Measurements from ENCODE around the gene TBC1D9.

TBC1D9 gene

DNA sequence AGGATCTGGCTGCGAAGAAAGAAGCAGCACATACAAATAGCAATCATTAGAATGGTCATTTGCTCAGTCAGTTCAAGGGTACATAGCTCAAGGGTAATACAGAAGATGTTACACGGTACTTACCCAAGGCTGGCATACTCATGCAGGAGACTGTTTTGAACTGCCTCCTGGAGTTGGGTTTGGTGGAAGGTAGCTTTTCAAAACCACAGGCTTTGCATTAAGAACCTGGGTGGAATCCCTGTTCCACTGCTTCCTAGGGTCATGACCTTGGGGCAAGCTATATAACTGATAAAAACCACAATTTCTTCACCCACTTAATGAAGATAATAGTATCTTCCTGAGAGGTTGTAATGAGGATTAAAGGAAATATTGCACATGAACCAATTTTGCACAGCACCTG lies 36.5 kb downstream of the TBC1D9 start:
- no peak for DNase-seq

DNA sequence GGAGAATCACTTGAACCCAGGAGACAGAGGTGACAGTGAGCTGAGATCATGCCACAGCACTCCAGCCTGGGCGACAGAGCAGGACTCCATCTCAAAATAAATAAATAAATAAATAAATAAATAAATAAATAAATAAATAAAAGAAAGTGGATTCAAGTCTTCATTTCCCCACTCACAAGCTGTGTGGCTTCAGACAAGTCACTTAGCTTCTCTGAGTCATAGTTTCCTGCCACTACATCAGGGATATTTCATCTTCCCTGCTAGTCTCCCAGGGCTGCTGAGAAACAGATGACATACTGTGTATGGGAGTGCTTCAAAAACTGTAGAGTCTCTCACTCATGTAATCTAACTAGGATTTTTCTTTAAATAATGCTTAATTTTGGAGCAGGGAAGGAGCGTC lies 37.2 kb downstream of the TBC1D9 start:
- no peak for DNase-seq

DNA sequence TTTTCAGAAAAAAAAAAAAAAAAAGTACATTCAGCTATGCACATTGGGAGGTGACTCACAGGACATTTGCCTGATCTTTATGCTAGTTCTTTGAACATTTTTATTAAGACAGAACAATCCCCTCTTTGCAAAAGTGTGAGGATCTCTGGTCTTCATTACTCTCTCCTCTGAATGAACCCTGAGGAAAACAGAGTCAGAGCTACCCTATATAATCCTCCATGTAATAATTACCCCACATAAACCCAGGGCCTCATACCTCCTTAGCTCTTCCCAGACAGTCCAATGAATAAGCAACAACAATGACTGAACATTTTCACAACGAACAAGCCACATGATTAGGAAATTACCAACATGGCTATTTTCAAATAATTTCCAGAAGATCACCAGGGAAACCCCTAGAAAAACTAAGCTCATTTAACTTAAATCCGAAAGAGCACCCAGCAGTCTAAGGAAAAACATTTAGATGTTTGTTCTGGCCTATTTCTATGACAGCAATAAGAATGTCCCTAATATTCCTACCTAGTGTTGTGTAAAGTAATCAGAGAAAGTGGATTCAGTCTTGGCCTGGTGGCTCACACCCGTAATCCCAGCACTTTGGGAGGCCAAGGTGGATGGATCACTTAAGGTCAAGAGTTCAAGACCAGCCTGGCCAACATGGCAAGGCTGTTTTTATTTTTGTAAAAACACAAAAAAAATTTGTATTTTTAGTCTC lies 37.8 kb downstream of the TBC1D9 start:
- DNase-seq: no peak

DNA sequence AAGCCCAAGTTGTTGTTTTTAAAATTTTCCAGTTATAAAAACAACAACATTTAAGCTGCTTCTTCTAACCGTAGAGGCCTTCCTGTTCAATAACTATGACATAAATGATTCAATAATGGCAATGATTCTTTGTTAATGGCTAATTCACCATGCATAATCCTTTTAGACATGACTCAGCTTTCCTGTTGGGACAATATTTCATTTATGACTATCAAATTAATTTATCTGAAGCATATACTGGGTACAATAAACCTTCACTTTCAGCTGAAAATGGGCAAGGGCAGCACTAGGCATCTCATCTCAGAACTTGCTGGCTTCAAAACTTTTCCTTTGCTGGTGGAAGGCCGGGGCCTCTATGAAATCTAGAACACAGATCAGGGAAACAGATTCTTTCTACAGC lies 38.9 kb downstream of the TBC1D9 start:
- DNase-seq: no peak

DNA sequence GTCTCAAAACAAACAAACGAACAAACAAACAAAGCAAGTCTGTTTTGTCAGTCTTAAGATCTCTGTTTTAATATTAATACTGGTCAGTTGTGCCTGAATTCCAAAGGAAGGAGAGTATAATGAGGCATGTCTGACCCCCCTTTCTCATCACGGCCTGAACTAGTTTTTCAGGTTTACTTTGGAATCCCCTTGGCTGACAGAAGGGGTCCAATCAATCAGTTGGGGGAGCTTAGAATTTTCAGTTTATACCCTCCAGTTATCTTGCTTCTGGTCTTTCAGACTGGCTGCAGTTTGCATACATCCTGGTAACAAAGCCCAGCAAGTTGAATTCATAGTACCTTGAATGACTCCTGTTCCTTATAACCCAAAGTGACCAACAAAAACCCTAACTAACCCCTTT lies 41.1 kb downstream of the TBC1D9 start:
- DNase-seq: no peak

DNA sequence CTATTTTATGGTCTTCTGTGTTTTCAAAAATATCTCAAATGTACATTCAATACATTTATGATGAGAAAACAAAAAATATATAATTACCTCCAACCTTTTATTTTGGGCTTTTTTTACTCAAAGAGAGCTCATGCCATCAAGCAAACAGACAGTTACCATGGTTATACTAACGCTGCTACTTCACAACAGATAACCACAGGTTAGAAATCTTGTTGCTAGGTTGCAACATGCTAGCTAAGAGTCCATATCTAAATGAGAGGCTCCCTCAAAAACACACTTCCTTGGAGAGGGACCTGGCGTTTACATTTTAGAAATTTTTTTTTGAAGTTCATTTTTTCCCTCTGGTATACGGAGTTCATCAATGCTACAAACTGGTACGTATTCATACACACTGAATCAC lies 44.3 kb downstream of the TBC1D9 start:
- DNase-seq: no peak

DNA sequence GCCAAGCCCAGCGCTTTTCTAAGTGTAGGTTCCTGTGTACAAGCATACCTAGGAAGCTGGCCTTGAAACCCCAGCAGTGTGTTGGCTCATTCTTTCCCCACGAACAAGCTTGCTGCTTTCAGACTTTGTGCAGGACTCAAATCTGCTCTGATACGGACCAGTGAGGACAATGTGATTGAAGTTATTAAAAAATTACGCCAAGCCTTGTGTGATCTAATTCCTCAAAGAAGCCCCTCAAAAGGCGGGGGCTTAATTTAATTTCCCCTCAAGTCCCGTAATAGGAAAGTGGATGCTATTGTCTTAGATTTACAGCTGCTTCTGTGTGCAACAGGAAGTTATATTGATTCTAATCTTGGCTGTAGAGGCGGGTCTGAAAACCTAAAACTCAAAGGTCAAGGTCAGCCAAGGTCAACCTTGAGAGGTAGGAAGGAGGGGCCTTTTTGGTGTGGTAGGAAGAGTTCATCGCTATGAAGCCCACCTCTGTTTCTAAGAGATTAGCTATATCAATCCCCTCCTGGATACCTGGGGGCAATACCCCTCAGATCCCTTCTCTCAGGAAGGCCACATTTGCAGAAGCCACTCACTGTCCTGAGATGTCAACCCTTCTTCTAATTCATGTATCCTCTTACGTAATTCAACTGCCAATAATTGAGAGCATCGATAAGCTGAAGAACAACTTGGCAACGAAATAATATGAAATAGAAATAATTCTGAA lies 45.1 kb downstream of the TBC1D9 start:
- no peak for DNase-seq

DNA sequence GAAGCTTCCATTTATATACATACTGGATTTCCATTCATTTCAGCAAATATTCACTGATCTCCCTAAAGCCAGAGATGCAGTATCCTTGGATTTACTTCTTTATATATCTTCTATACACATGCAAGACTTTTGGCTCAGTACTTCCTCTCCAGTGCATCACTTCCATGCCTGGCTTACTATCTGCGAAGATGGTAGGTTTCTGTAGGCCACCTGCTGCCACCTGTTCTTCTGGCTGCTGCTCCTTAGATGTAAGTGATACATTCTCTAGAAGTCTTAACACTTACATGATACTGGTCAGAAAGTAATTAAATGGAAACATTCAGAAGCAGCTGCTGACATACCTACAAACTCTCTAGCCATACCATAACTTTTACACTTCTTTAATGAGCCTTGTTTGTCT lies 48.9 kb downstream of the TBC1D9 start:
- no peak for DNase-seq

DNA sequence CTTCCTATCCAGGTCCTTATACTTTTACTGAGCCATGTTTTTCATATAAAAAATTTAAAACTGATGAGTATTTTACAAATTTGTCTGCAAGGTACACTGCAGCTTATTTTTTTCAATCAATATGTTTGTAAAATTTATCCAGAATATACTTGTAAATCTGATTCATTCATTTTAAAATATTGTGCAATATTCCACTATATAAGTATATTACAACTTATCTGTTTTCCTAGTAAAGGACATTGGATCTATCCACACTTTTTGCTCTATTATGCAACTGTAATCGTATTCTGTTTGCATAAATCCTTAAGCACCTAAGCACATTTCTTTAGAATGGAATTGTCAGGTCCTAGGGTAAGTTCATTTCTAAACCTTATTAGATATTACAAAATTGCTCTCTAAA lies 49.5 kb downstream of the TBC1D9 start:
- no peak for DNase-seq

DNA sequence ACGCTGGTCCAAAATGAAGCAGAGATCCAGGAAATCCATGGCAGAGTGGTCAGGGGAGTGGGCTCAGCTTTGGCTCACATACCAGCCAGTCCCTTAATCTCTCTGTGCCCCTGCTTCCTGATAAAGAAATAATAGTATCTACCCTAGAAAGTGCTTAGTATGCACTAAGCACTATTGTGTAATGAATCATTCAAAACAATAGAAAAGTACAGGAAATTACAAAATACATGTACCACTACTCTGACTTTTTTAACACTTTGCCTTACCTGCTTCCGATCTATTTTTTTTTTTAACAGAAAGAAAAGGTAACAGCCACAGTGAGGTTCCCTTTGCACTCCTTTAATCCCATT lies 49.9 kb downstream of the TBC1D9 start:
- no peak for DNase-seq

DNA sequence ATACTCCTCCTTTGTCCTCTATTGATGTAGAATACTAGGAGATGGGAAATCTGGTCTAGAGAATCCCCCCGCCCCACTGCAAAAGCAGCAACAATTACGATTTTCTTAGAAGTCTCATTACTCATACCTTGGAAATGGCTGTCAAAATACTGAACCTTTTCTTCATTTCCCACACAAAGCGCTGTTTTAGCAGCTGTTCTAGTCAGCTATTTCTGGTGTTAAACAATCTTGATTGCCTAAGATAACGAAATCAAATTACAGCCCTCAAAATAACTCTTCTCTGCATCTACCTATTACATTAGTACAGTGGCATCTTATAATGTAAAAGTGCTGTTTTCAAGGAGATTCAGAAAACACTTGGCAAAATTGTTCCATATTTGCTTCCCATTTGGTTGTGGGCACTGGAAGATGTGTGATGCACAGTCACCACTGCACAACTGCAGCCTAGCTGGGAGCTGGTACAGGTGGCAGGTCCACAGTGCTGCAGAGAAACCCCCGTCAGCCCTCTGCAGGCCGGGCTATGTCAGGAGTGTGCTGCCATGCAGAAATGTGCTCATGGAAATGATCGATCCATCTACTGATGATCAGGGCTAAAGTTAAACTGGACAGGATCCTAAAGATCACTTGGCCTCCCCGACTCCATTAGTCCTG lies 50.4 kb downstream of the TBC1D9 start:
- DNase-seq: no peak

DNA sequence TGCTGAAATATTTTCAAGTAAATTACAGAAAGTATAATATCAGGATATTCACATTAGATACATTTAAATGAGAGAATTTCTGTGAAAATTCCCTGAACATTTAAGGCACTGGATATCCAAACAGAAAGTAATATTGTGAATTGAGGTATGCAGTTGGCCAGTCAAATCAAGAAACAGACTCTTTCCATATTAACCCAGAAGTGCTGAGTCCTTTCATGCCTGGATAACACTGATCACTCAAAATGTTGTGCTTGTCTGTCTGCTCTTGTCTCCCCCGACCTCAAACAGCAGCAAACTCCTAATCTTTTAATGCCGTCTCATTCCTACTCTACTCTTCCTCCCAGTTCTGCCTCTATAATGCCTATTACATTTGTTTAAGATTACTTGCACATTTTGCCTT lies 51.2 kb downstream of the TBC1D9 start:
- DNase-seq: no peak

DNA sequence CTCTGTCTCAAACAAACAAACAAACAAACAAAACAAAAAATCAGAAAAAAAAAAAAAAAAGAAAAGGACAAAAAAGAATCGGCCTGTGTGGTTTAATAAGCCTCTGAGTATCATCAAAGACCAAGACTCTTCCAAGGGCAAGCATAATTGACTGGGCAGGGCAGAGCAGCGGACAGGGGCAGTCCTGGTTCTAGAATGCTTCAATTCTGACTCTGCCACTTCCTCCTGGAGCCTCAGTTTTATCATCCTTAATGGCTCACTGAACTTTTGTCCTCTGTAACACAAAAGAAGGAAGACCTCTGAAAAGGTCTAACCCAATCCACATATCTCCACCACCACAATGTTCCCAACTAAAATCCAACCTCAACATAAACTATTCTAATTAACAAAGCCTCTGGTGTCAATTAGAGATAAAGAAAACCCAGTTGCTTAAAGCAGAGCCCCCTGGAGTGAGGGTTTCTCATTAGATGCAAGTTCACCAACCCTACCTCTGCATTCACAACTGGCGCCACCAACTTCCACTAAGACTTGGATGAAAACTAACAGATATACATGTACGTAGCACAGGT lies 51.7 kb downstream of the TBC1D9 start:
- no peak for DNase-seq

DNA sequence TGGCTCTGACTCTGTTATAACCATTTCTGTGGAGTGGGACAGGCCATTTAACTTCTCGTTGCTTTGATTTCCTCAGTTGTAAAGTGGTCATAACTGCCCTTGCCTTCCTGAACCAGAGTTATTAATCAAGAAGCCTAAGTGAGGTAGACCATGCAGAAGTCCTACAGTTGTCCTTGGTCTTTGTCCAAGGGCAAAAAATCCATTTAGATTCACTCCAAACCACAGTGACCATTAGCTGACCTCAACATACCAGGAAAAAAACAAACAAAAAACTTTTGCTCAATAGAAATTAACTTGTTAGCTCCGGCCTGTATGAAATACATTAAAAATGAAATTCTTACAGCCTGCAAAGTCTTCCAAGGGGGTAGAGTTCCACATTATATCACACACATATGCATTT lies 52.7 kb downstream of the TBC1D9 start:
- DNase-seq: no peak

DNA sequence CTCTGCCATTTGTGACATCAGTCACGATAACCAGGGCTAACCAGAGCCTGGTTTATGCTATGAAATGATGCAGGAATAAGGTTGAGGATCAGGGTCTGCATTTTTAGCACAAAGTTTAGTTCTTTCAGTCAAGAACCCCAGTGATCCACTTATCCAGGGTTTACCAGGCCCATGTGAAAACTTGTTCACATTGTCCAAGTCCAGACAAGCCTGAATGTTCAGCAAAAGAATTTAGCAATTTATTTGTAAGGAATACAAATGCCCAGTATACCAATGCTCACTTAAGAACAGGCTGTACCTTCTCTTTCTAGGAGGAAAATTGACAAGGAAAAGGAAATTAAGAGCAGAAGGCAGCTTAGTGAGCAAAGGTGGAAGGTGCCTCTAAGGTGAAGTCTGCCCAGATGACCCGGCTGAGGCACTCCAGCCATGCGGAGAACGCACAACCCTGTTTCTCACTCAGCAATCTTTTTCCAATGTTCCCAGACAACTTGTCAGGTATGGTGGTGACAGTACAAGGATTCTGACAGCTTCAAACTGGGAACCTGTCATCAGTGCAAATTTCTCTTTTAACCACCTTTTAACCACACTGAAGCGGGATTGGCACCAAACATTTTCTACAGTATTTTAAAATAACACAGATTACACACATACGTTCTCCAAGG lies 54.0 kb downstream of the TBC1D9 start:
- DNase-seq: no peak

DNA sequence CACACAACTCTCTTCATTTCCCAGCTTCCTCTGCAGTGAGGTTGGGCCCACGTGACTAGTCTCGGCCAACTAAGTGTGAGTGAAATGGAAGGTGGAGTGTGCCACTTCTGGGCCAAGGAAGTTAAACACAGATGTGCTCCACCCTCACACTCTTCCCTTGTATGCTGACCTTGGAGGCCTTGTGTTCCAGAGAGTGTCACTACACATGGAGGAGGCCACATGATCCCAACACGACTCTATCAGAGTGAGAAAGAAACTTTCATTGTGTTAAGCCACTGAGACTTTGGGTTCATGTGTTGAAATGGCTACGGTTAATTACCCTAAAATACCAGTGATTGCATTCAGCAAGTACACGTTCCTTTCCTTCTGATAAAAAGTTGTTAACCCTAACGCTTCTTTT lies 55.1 kb downstream of the TBC1D9 start:
- no peak for DNase-seq

DNA sequence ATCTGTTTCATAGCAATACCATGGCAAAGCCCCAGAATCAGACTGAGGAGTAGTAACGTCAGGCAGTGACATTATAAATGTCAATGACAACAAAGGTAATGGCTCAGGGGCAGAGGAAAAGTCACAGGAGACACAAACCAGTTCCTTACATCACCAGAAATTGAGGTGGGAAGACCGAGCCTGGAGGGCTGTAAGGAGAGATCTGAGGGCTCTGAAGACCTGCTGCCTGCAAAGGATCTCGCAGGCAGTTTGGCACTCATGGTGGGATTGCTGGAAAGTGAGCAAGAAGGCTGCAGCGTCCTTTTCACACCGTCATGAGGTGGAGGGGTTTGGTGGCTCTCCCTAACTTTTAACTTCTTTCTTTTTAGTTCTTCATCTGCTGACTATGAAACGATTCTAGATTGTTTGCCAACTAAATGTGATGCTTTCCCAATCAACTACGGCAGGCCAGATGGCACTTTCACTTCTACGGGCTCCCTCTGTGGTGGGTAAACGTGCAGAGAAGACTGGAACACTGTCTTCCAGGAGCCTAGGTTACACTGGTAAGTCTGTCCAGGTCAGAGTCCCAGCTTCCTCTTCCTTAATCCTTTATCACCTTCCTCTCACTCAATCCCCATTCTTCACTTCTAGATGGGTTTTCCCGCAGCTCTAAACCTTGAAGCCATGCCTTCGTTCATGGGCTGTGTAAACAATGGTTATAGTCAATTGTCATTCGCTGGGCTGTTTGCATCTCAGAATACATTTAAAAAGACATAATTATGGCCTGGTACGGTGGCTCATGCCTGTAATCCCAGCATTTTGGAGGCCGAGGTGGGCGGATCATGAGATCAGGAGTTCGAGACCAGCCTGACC lies 58.2 kb downstream of the TBC1D9 start:
- no peak for DNase-seq

DNA sequence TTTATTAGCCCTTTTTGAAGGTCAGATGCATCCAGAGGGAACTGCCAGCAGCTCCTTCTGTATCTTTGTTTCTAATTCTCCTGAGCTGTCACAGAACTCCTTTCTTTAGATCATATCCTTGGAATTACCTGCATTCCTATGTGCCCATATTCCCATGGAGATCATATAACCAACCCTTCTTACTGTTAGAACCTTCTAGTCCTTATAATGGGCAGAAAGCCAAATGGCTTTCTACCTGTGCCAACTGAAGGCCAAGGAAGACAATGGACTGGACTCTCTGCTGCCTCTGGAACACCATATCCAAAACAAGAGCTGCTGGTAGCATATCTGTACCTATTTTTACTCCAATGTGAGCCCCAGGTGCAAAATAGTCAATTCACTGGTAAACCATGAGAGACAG lies 60.7 kb downstream of the TBC1D9 start:
- no peak for DNase-seq

DNA sequence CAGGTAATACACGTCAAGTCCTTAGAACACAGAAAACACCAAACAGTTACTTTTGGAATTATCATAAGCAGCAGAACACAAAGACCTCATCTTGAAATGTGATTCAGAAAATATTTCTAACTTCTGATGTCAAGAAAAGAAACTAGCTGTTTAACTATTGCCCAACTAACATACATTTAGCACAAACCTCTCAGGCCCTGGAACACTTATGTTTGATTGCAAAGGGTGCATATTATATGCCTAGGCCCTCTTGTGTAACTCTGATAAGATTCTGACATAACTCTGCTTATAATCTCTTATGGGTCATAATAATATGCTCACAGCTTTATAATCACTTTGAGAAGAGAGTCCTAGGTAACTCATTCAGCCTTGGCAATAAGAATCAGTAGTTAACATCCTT lies 62.6 kb downstream of the TBC1D9 start:
- no peak for DNase-seq

DNA sequence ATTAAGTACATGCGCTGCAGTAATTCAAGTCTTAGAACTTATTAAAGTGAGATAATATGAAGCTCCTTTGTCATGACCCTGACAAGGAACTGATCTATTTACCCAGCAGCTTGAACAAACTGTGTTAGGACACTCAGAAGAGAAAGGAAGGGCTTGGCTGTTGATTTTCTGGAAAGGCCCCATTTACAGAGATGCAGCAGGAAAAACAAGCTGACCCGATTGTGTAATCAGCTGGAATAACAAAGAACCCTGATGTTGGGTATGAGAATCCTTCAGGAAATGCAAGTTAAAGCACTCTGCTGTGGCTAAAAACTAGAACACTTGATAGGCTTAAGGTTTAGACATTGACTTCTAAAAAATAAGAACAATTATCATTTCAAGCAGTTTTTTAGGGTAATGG lies 64.8 kb downstream of the TBC1D9 start:
- no peak for DNase-seq

DNA sequence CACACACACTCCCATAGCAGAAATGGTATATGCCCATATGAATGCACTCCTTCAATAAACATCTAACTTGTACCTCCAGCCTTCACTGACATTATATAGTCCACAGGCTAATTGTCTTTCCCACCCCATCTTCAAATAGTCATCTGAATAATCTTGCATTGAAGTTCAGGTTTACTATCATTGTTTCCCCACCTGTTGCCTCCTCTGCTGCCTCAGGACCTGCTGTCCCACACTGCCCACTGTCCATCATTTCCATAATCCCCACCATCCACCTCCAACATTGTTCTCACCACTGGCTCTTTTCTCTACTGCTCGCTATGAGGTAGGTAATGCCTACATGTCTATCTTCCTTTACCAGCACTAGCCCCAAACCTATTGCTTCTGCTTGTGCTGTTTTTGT lies 66.1 kb downstream of the TBC1D9 start:
- DNase-seq: no peak

DNA sequence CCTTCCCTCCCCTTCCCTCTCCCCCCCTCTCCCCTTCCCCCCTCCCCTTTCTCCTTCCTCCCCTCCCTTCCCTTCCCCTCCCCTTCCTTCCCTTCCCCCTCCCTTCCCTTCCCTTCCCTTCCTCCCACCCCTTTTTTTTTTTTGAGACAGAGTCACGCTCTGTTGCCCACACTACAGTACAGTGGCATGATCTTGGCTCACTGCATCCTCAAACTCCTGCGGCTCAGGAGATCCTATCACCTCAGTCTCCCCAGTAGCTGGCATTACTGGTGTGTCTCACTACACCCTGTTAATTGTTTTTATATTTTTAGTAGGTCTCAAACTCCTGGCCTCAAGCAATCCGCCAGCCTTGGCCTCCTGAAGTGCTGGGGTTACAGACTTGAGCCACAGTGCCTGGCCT lies 66.6 kb downstream of the TBC1D9 start:
- no peak for DNase-seq
